GM21528 (cell line): ENCODE results near the gene ENTREP3.
"Not testable (repeated sequence)": the region's sequence is repeated elsewhere in the genome, so short reads cannot be mapped to it uniquely, and the experiment has no call there.

Source experiments
- ATAC-seq: cut with Tn5 transposase; IDR thresholded peaks from one replicate; pipeline ENCODE4 v1.9.1; 2021; ENCODE audit warnings: mild to moderate bottlenecking, moderate library complexity; ENCODE audit not compliant: unreplicated experiment, low FRiP score

ENTREP3 gene

GRCh38 chr1:155255243-155256007, at the start of gene ENTREP3:
ENTREP3 (minus strand) TSS chr1:155255483; CDS start chr1:155254877, 606 bp downstream.
- ATAC-seq = no peak

GRCh38 chr1:155304558-155305063, 49.3 kb upstream of the ENTREP3 start:
- no peak for ATAC-seq

GRCh38 chr1:155301342-155301841, 46.1 kb upstream of the ENTREP3 start, which contains the start of gene PKLR:
PKLR (minus strand) TSS chr1:155301438; CDS start chr1:155301395, 43 bp downstream.
- no peak for ATAC-seq

- ATAC-seq = no peak
Observed at GRCh38 chr1:155300553-155301329, 45.5 kb upstream of the ENTREP3 start.

GRCh38 chr1:155300024-155300423, 44.7 kb upstream of the ENTREP3 start:
- no peak for ATAC-seq

- no peak for ATAC-seq
Observed at GRCh38 chr1:155297384-155297783, 42.1 kb upstream of the ENTREP3 start.

GRCh38 chr1:155296661-155297060, 41.4 kb upstream of the ENTREP3 start:
- ATAC-seq = no peak

GRCh38 chr1:155295942-155296267, 40.6 kb upstream of the ENTREP3 start:
- ATAC-seq = no peak

- ATAC-seq = no peak
Observed at GRCh38 chr1:155295183-155295941, 40.1 kb upstream of the ENTREP3 start.

GRCh38 chr1:155294520-155295182, 39.4 kb upstream of the ENTREP3 start:
- no peak for ATAC-seq

- no peak for ATAC-seq
Observed at GRCh38 chr1:155293086-155293749, 37.9 kb upstream of the ENTREP3 start.

- ATAC-seq = not testable (repeated sequence)
Observed at GRCh38 chr1:155291006-155291405, 35.7 kb upstream of the ENTREP3 start.

- no peak for ATAC-seq
Observed at GRCh38 chr1:155287987-155288543, 32.8 kb upstream of the ENTREP3 start.

GRCh38 chr1:155286544-155286943, 31.3 kb upstream of the ENTREP3 start:
- no peak for ATAC-seq

GRCh38 chr1:155285631-155286044, 30.4 kb upstream of the ENTREP3 start:
- ATAC-seq = no peak

GRCh38 chr1:155285063-155285462, 29.8 kb upstream of the ENTREP3 start:
- no peak for ATAC-seq

GRCh38 chr1:155284476-155284875, 29.2 kb upstream of the ENTREP3 start:
- ATAC-seq = no peak

- ATAC-seq = no peak
Observed at GRCh38 chr1:155282488-155283091, 27.3 kb upstream of the ENTREP3 start.

- ATAC-seq = no peak
Observed at GRCh38 chr1:155279268-155279667, 24.0 kb upstream of the ENTREP3 start.
